ENCODE measurements around the gene RTP5.

The RTP5 gene

GRCh38 chr2:241887806-241888522 is 18.4 kb downstream of the RTP5 start:
- DNase-seq (ENCODE audit: low read depth): no peak

GRCh38 chr2:241888641-241889040 is 19.1 kb downstream of the RTP5 start:
- DNase-seq (ENCODE audit: low read depth): no peak

DNA sequence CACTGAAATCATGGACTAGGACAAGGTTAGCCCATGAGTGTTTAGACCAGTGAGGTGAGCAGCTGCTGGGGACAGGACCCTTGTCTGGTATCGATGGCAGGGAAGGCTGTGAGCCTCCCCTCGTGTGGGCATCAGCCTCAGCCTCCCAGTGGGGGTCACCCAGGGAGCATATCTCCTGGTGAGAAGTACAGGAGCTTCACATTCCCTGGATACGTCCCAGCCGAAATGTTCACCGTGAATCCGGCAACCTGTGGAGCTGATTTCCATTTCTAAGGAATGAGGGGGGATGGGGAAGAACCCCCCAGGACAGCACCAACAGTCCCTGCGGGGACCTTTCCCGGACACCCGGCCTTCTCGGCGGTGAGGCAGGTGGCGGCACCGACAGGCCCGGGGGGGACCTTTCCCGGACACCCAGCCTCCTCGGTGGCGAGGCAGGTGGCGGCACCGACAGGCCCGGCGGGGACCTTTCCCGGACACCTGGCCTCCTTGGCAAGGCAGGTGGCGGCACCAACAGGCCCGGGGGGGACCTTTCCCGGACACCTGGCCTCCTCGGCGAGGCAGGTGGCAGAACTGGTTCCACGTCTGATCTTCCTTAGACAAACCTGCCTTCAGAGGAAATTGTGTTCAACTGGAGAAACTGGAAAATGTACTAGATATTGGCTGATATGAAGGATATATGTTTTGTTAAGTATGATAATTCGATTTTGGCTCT is 21.2 kb downstream of the RTP5 start:
- no peak for DNase-seq (ENCODE audit: low read depth)

DNA sequence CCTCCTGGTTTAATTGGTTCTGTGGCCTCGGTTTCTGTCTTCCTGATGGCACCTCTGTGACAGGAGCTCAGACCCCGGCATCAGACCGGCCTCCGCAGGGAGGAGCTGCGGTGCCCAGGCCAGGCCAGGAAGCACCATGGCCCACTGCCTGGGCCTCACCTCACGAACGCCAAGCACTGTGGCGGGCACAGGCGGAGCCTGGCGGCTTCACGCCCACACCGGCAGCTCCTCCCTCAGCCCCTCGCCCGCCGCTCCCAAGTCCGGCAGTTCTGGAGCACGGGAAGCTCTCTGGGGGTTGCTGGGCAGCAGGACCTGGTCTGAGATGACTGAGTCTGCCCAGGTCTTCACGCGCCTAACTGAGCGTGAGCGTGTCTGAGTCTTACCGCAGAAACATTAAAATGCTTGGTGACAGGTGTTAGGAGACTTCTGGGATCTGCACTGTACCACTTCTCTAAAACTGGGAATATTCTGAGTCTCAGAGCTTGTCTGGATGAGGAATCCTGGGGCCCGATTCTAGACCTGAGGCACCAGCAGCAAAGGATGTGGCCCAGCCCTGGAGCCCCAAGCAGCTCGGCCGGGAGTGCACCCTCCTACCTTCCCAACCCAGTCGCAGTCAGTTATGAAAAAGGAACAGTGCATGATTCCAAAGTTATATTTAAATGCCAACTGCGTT is 21.9 kb downstream of the RTP5 start:
- no peak for DNase-seq (ENCODE audit: low read depth)

GRCh38 chr2:241891988-241892298 is 22.4 kb downstream of the RTP5 start:
- no peak for DNase-seq (ENCODE audit: low read depth)

DNA sequence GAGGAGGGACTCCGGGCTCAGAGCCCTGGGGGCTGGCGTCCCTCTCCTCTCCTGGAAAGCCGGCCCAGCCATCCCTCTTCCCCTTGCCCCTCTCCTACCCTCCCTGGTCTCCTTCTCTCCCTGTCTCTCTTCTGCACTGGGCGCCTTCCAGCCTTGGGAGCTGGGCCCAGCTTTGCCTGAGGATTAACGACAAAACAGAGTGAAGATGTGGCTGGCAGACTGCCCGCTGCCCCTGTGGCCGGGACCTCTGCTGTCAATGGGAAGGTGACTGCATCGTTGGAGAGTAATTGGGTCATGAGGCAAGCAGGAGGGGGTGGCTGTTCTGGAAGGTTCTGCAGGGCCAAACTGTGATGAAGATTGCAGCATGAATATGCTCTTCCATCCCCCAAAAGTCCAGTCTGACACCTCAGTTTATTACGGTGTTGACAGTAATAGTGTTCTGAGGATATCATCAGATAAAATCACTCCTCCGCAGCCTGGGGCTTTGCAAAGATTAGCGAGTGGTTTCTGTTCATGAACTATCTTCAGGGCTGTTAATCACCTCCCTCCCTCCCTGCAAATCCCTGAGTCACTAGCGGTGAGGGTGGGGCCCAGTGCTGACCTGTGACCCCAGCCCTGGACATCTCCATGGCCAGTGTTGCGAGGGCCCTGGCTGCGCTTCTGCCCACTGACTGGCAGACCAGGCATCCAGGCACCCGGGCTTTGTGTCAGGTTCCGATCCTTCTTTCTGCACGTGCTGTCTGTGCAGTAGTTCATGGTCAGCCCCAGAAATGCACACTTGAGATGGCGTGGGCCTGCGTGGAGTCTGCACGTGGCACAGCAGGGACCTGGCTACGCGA is 23.0 kb downstream of the RTP5 start:
- DNase-seq (ENCODE audit: low read depth): no peak

DNA sequence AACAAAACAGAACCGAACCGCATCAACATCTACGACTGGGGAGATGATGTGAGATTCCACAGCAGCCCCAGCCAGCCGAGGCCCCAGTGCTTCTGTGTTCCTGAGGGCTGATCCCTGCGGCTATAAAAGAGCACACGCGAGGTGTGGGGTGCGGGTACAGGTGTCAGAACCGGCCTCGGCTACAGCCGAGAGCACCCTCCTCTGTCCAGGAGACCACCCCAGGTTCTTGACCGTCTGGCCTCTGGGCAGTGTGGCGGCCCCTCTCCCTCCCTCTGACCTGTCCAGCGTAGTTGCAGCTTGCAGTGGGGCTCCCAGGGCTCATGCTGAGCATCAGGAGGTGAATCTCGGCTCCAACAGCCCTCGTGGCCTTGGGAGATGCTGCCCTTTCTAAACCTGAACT is 23.7 kb downstream of the RTP5 start:
- DNase-seq (ENCODE audit: low read depth): no peak

GRCh38 chr2:241894056-241894641 is 24.6 kb downstream of the RTP5 start:
- no peak for DNase-seq (ENCODE audit: low read depth)

- DNase-seq (ENCODE audit: low read depth): no peak
Measured at GRCh38 chr2:241894681-241895426, 25.3 kb downstream of the RTP5 start.

DNA sequence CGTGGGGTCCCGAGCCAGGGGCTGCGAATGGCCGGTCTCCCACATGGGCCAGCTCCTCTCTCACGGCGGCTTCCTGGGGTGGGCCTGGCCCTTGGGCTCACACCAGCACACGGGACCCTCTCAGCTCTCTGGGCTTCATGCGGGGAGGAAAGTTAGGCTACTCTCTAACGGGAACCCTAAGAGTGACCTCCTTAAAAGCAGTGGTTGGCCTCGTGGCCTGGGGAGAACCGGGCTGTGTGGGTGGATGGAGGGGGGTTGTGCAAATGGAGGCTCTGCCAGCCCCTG is 25.8 kb downstream of the RTP5 start:
- DNase-seq (ENCODE audit: low read depth): no peak

DNA sequence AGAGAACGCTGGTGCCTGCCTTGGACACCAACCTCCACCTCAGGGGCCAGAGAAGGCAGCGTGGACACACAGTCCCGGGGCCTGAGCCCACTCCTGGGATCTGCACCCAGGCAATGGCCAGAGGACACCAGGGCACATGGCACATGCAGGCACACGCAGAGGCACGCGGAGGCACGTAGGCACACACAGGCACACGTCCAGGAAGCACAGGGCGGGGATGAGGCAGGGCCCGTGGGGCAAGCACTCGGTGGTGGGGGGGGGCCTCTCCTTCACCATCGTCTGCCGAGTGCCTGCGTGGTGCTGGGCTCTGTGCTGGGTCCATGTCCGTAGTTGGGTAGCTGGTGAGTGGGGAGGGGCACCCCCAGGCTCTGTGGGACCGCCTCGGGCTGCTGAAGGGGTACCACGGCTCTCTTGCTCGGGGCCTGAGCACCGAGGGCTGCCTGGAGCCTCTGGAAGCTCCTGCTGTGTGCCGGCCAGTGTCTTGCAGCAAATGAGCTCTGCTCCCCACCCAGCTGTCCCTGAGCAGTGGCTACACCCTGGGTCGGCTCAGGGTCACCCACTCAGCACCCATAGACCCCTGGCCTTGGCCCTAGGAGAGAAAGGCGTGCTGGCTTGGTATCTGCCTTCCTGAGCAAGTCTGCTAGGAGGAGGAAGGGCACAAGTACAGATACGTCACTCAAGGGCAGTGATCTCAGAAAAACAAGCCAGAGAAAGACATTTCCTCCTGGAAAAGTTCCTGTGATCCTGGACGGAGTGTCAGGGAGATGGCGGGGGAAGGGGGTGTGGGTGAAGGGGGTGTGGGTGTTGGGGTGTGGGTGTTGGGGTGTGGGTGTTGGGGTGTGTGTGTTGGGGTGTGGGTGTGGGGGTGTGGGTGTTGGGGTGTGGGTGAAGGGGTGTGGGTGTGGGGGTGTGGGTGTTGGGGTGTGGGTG is 26.4 kb downstream of the RTP5 start:
- no peak for DNase-seq (ENCODE audit: low read depth)

GRCh38 chr2:241896746-241897201 is 27.2 kb downstream of the RTP5 start:
- DNase-seq (ENCODE audit: low read depth): no peak

DNA sequence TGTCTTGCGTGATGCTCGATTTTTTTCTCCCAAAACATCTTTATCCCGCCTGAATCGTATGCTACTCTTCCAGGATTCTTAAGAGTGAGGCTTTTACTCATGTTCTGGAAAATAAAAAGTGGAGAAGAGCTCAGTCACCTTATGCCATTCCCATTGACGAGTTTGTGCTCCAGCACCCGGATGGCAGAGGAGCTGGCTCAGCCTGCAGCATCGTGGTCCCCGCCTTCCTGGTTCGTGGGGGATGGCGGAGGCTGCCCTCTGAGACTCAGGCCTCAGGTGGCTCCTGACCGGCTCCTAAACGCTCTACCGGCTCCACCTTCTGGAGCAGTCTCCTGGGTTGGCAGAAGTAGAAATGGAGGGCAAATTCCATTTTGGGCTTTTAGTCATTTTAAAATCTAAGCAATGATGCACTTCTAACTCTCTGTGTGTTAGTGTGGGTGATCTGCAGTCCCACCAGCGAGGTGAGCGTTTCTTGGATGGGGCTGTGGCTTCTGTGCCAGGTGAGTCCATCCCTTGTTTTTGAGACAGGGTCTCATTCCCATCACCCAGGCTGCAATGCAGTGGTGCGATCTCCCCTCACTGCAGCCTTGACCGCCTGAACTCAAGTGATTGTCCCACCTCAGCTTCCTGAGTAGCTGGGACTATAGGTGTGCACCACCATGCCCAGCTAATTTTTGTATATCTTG is 27.8 kb downstream of the RTP5 start:
- DNase-seq (ENCODE audit: low read depth): no peak

- no peak for DNase-seq (ENCODE audit: low read depth)
Measured at GRCh38 chr2:241898463-241899270, 29.1 kb downstream of the RTP5 start.

DNA sequence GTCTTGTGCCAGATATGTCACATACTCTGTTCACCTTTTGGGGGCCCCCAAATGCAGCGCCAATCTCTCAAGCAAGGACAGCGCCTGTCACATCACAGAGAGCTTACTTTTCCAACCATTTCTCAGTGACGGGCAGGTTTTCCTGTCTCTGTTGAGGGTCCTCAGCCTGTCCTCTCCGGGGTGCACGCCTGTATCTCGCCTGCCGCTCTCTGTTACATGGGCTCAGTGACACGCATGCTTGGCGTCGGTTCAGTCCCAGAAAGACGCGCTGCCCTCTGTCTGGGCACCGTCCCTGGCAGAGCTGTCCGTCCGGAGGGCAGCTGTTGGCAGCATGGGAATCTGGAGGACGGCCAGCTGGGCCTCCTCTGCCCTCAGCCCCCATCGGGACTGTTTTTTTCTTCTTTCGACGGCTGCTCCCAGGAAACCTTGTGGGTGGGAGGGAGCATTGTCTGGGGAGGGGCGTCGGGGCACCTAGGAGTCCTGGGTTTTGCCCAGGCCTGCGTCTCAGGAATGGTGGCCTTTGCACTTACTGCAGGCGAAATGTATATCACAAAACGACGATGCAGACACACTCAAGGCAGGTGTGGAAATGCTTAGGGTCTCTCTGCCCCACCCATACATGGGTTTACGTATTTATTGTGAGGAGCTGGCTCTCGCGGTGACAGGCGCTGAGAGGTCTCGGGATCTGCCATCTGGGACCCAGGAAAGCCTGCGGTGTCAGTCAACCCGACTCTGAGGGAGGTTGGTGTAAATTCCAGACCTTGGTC is 30.9 kb downstream of the RTP5 start:
- DNase-seq (ENCODE audit: low read depth): no peak

DNA sequence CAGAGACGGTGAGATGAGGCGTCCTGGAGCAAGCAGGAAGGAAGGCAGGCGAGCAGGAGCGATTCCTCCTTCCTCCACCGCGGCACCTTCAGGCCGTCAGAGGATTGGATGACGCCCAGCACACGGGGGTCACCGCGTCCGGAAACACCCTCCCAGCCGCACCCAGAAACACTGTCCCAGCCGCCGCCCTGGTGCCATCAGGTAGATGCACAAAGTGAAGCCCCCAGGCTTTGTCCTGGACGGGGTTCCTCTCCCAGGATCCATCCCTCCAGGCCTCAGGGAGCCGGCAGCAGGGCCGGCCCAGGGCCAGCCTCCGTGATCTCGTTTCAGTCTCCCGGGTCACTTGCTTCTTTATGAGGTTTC is 31.5 kb downstream of the RTP5 start:
- no peak for DNase-seq (ENCODE audit: low read depth)

- no peak for DNase-seq (ENCODE audit: low read depth)
Measured at GRCh38 chr2:241901500-241902351, 32.2 kb downstream of the RTP5 start.
